Prostate gland (tissue), 2 donors: ENCODE results near the gene DNAJB5.

Experiments used
- POLR2A ChIP-seq: fragments of 450-650 bp; IDR thresholded peaks from one replicate; pipeline ENCODE4 v1.6.1; 2016; ENCODE audit warnings: antibody characterized with exemption, mild to moderate bottlenecking
- POLR2AphosphoS5 ChIP-seq: sonication (generic); formaldehyde crosslinking; IDR thresholded peaks from one replicate; pipeline ENCODE4 v1.6.1; 2017; ENCODE audit warnings: antibody characterized with exemption
- TF ChIP-seq, protein P1 (sequence below), 4 experiments: fragments of 200-600 bp in 2 of 4; fragments of 450-650 bp in 2 of 4; sonication (generic) in 2 of 4; IDR thresholded peaks; 1 replicate in 3 of 4; 2 replicates in 1 of 4; pipeline ENCODE4 v1.5.1; 2016 to 2019; ENCODE audit warnings: antibody characterized with exemption in 4 of 4, mild to moderate bottlenecking in 2 of 4, moderate library complexity in 2 of 4

GRCh38 chr9:35029852-35030251 is 40.3 kb downstream of the DNAJB5 start:
- TF ChIP-seq, protein P1, sequence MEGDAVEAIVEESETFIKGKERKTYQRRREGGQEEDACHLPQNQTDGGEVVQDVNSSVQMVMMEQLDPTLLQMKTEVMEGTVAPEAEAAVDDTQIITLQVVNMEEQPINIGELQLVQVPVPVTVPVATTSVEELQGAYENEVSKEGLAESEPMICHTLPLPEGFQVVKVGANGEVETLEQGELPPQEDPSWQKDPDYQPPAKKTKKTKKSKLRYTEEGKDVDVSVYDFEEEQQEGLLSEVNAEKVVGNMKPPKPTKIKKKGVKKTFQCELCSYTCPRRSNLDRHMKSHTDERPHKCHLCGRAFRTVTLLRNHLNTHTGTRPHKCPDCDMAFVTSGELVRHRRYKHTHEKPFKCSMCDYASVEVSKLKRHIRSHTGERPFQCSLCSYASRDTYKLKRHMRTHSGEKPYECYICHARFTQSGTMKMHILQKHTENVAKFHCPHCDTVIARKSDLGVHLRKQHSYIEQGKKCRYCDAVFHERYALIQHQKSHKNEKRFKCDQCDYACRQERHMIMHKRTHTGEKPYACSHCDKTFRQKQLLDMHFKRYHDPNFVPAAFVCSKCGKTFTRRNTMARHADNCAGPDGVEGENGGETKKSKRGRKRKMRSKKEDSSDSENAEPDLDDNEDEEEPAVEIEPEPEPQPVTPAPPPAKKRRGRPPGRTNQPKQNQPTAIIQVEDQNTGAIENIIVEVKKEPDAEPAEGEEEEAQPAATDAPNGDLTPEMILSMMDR (IDR thresholded peaks at IDR 0.05) = no peak
- TF ChIP-seq POLR2A (no peak), POLR2AphosphoS5 (no peak)
